Measurements from ENCODE around the gene GRN.

GRCh38 chr17:44318077-44318892 lies 26.8 kb upstream of the GRN start:
- no peak for TF ChIP-seq EP300 (IDR thresholded peaks at IDR 0.05; ENCODE audit: borderline replicate concordance)
- TF ChIP-seq CEBPB (IDR thresholded peaks at IDR 0.05) = no peak
- TF ChIP-seq REST (IDR thresholded peaks at IDR 0.05; ENCODE audit: low read depth) = no peak
- TF ChIP-seq MAX (IDR thresholded peaks at IDR 0.05) = no peak
- no peak for TF ChIP-seq USF1 (IDR thresholded peaks at IDR 0.05)
- no peak for TF ChIP-seq TAF1 (IDR thresholded peaks at IDR 0.05; ENCODE audit: low read depth)
- TF ChIP-seq TEAD4 (IDR thresholded peaks at IDR 0.05) = no peak
- TF ChIP-seq TCF12 (IDR thresholded peaks at IDR 0.05; ENCODE audit: low read depth) = no peak
- TF ChIP-seq NFIC (IDR thresholded peaks at IDR 0.05) = no peak
- no peak for TF ChIP-seq YY1 (IDR thresholded peaks at IDR 0.05; ENCODE audit: low read depth)
- TF ChIP-seq CREB1 (IDR thresholded peaks at IDR 0.05; ENCODE audit: low read depth) = no peak
- TF ChIP-seq RAD21 (IDR thresholded peaks at IDR 0.05; ENCODE audit: low read depth) = no peak
- TF ChIP-seq ZBTB7A (IDR thresholded peaks at IDR 0.05; ENCODE audit: low read depth) = no peak
